HEK293T (cell line): Measurements from ENCODE around the gene EPRS1.
"Not testable (repeated sequence)": the region's sequence is repeated elsewhere in the genome, so short reads cannot be mapped to it uniquely, and the experiment has no call there.

Source experiments
- CTCF ChIA-PET: fragments of 350-600 bp; formaldehyde crosslinking; extraction: SDS; loops from one replicate; lab custom pipeline; 2021; ENCODE audit warnings: antibody characterized with exemption, inconsistent platforms; lab: Yijun Ruan, JAX
- POLR2A ChIA-PET: fragments of 350-600 bp; formaldehyde crosslinking; extraction: SDS; loops from one replicate; lab custom pipeline; 2020; ENCODE audit warnings: antibody characterized with exemption, inconsistent platforms; lab: Yijun Ruan, JAX
- DNase-seq: peaks from one replicate; pipeline ENCODE4 v3.0.0; 2012; ENCODE audit warnings: mixed read lengths; ENCODE audit errors: extremely low spot score
- ARNT ChIP-seq: fragments of 450-650 bp; IDR thresholded peaks from 2 replicates; pipeline ENCODE4 v1.6.1; 2017; ENCODE audit warnings: mild to moderate bottlenecking
- BHLHE40 ChIP-seq: fragments of 450-650 bp; IDR thresholded peaks from 2 replicates; pipeline ENCODE4 v1.6.1; 2016; ENCODE audit warnings: mild to moderate bottlenecking, moderate library complexity, borderline replicate concordance
- CTBP1 ChIP-seq: fragments of 450-650 bp; IDR thresholded peaks from 2 replicates; pipeline ENCODE4 v1.6.1; 2016; ENCODE audit warnings: borderline replicate concordance
- ELF4 ChIP-seq: fragments of 450-650 bp; IDR thresholded peaks from 2 replicates; pipeline ENCODE4 v1.6.1; 2017; ENCODE audit warnings: antibody characterized with exemption
- FOXA1 ChIP-seq: fragments of 450-650 bp; IDR thresholded peaks from 2 replicates; pipeline ENCODE4 v1.6.1; 2016; ENCODE audit warnings: mild to moderate bottlenecking
- FOXK2 ChIP-seq: fragments of 450-650 bp; IDR thresholded peaks from 2 replicates; pipeline ENCODE4 v1.6.1; 2016; ENCODE audit warnings: mild to moderate bottlenecking
- FOXM1 ChIP-seq: fragments of 450-650 bp; IDR thresholded peaks from 2 replicates; pipeline ENCODE4 v1.6.1; 2017; ENCODE audit warnings: mild to moderate bottlenecking, borderline replicate concordance
- HDGF ChIP-seq: fragments of 450-650 bp; IDR thresholded peaks from 2 replicates; pipeline ENCODE4 v1.6.1; 2017; ENCODE audit warnings: antibody characterized with exemption, borderline replicate concordance
- L3MBTL2 ChIP-seq: fragments of 450-650 bp; conservative IDR thresholded peaks from 2 replicates; pipeline ENCODE4 v1.6.1; 2016; ENCODE audit warnings: mild to moderate bottlenecking
- LEF1 ChIP-seq: fragments of 450-650 bp; IDR thresholded peaks from 2 replicates; pipeline ENCODE4 v1.6.1; 2017; ENCODE audit warnings: mild to moderate bottlenecking, borderline replicate concordance
- NFRKB ChIP-seq: fragments of 450-650 bp; IDR thresholded peaks from 2 replicates; pipeline ENCODE4 v1.6.1; 2016; ENCODE audit warnings: mild to moderate bottlenecking, moderate library complexity
- PKNOX1 ChIP-seq: fragments of 450-650 bp; IDR thresholded peaks from 2 replicates; pipeline ENCODE4 v1.6.1; 2016
- SP1 ChIP-seq: fragments of 450-650 bp; IDR thresholded peaks from 2 replicates; pipeline ENCODE4 v1.6.1; 2017
- SUZ12 ChIP-seq: fragments of 450-650 bp; IDR thresholded peaks from 2 replicates; pipeline ENCODE4 v1.6.1; 2016; ENCODE audit warnings: mild to moderate bottlenecking
- TARDBP ChIP-seq: fragments of 450-650 bp; IDR thresholded peaks from 2 replicates; pipeline ENCODE4 v1.6.1; 2016
- ZNF384 ChIP-seq: fragments of 450-650 bp; IDR thresholded peaks from 2 replicates; pipeline ENCODE4 v1.6.1; 2016

EPRS1 gene

GRCh38 chr1:220038640-220039039 lies 7.7 kb downstream of the EPRS1 start:
- ChIA-PET POLR2A (no interaction called here), CTCF (interaction anchor here (0.6 kb wide), 1 partner anchor 13 kb away, joined by 7 read pairs; no protein-coding TSS in a partner anchor)
- no peak for DNase-seq
- no peak for TF ChIP-seq FOXK2
- no peak for TF ChIP-seq HDGF
- TF ChIP-seq SP1, result no peak
- TF ChIP-seq FOXA1, result no peak
- TF ChIP-seq ELF4, result no peak
- TF ChIP-seq TARDBP, result no peak
- TF ChIP-seq CTBP1, result no peak
- TF ChIP-seq PKNOX1, result no peak
- no peak for TF ChIP-seq BHLHE40
- TF ChIP-seq NFRKB, result no peak
- no peak for TF ChIP-seq ZNF384
- no peak for TF ChIP-seq ARNT
- no peak for TF ChIP-seq FOXM1
- no peak for TF ChIP-seq LEF1
- TF ChIP-seq SUZ12, result no peak
- TF ChIP-seq L3MBTL2, result no peak

- DNase-seq, POLR2A ChIA-PET, CTCF ChIA-PET: not testable (repeated sequence)
Observed at GRCh38 chr1:220037810-220038209, 8.5 kb downstream of the EPRS1 start.

GRCh38 chr1:220032911-220033310 lies 13.4 kb downstream of the EPRS1 start:
- TF ChIP-seq CTBP1 (no peak), PKNOX1 (no peak), LEF1 (no peak), ELF4 (no peak), SP1 (no peak), FOXM1 (no peak), FOXA1 (no peak), SUZ12 (no peak), HDGF (no peak), TARDBP (no peak), FOXK2 (no peak), L3MBTL2 (no peak), ZNF384 (no peak)
- CTCF ChIA-PET, result no interaction called here
- POLR2A ChIA-PET, result no interaction called here
- no peak for DNase-seq

- ChIA-PET CTCF (interaction anchor here (0.7 kb wide), 1 partner anchor 9 kb away, joined by 3 read pairs; no protein-coding TSS in a partner anchor), POLR2A (no interaction called here)
- DNase-seq, result no peak
- TF ChIP-seq SUZ12 (no peak), CTBP1 (no peak), FOXA1 (no peak), HDGF (no peak), FOXK2 (no peak), BHLHE40 (no peak), ZNF384 (no peak), SP1 (no peak)
Observed at GRCh38 chr1:220031287-220031686, 15.0 kb downstream of the EPRS1 start.

GRCh38 chr1:220028346-220028895 lies 17.9 kb downstream of the EPRS1 start:
- DNase-seq, result no peak
- CTCF ChIA-PET, result no interaction called here
- POLR2A ChIA-PET, result no interaction called here
- TF ChIP-seq ELF4, result no peak
- no peak for TF ChIP-seq ZNF384
- TF ChIP-seq LEF1, result no peak
- TF ChIP-seq TARDBP, result no peak
- no peak for TF ChIP-seq FOXK2
- TF ChIP-seq FOXA1, result no peak
- TF ChIP-seq HDGF, result no peak
- TF ChIP-seq SUZ12, result no peak
- no peak for TF ChIP-seq CTBP1
- no peak for TF ChIP-seq L3MBTL2
- no peak for TF ChIP-seq FOXM1

- ChIA-PET POLR2A (no interaction called here), CTCF (no interaction called here)
- no peak for TF ChIP-seq SUZ12
- no peak for TF ChIP-seq FOXK2
- DNase-seq, result no peak
Observed at GRCh38 chr1:220019071-220019470, 27.2 kb downstream of the EPRS1 start.

GRCh38 chr1:220013497-220013896 lies 32.8 kb downstream of the EPRS1 start:
- no peak for DNase-seq
- TF ChIP-seq CTBP1 (no peak), ZNF384 (no peak), SP1 (no peak), BHLHE40 (no peak), PKNOX1 (no peak), TARDBP (no peak), LEF1 (no peak), FOXM1 (no peak), ELF4 (no peak), FOXK2 (no peak), FOXA1 (no peak)
- ChIA-PET POLR2A (no interaction called here), CTCF (interaction anchor here (1.2 kb wide), 1 partner anchor 11 kb away, joined by 4 read pairs; no protein-coding TSS in a partner anchor)
